Posterior vena cava (tissue), 2 donors: ENCODE data around the gene WDR5B. TPM values are rescaled to one million over a fixed set of nuclear protein-coding genes. Genes with fewer than 3 reads are reported as not detected.

ENCODE experiments used
- DNase-seq: peaks from one replicate; pipeline ENCODE4 v3.0.0-alpha.2; 2020; ENCODE audit warnings: low spot score
- intact Hi-C, 2 donors: fragments of 100-400 bp; cut with DNase I; formaldehyde crosslinking; loops; one replicate each; pipeline versions ENCODE4 v1.14.1 to v1.14.2; 2022 to 2023
- total RNA-seq, 2 donors: library from RNA; stranded (reverse); fragmentation: NEBNext Ultra II Directional; extraction: Animal tissue kit (Norgen Biotek cat#: 25700); gene quantifications; one replicate each; pipeline ENCODE4 v1.2.1, GENCODE V29; 2021
- donor health status: DM: yes; HTN: yes; CAD: no.
- donor health status: DM: yes; HTN: yes; CAD: no.

WDR5B gene
- total RNA-seq, 2 donors from 2014 or later, result 4.0 to 4.9 TPM

- intact Hi-C loops, result loop anchor here in 1 of 2 donors (10.0 kb wide), 1 partner anchor 1130 kb away; no protein-coding TSS in a partner anchor
- DNase-seq, result no peak
Observed at GRCh38 chr3:122415104-122415744, 638 bp downstream of the WDR5B start.

GRCh38 chr3:122414391-122414790 is 1.5 kb downstream of the WDR5B start:
- DNase-seq, result no peak

GRCh38 chr3:122410639-122411038 is 5.2 kb downstream of the WDR5B start:
- DNase-seq, result no peak
- intact Hi-C loops, result loop anchor here in 1 of 2 donors (10.0 kb wide), 1 partner anchor 1134 kb away; no protein-coding TSS in a partner anchor

More at GRCh38 chr3:122414391-122414790, 1.5 kb downstream of the WDR5B start:
- intact Hi-C loops, result loop anchor here in 1 of 2 donors (10.0 kb wide), 1 partner anchor 1130 kb away; no protein-coding TSS in a partner anchor

- no peak for DNase-seq
- intact Hi-C loops, result loop anchor here in 1 of 2 donors (10.0 kb wide), 1 partner anchor 1135 kb away; no protein-coding TSS in a partner anchor
Observed at GRCh38 chr3:122410111-122410510, 5.8 kb downstream of the WDR5B start.

GRCh38 chr3:122409446-122409845 is 6.4 kb downstream of the WDR5B start:
- intact Hi-C loops, result no loop called here
- DNase-seq, result no peak

- DNase-seq, result no peak
- intact Hi-C loops, result no loop called here
Observed at GRCh38 chr3:122407946-122408345, 7.9 kb downstream of the WDR5B start.

- no peak for DNase-seq
- intact Hi-C loops, result no loop called here
Observed at GRCh38 chr3:122406198-122406597, 9.7 kb downstream of the WDR5B start.

- intact Hi-C loops, result no loop called here
- DNase-seq, result no peak
Observed at GRCh38 chr3:122405015-122405414, 10.8 kb downstream of the WDR5B start.

GRCh38 chr3:122403489-122403888 is 12.4 kb downstream of the WDR5B start:
- intact Hi-C loops, result no loop called here
- no peak for DNase-seq

- no peak for DNase-seq
- intact Hi-C loops, result loop anchor here in 1 of 2 donors (10.0 kb wide), 1 partner anchor 286 kb away; the partner anchor contains the start of gene PARP14
Observed at GRCh38 chr3:122398920-122399319, 16.9 kb downstream of the WDR5B start.

GRCh38 chr3:122397201-122397600 is 18.7 kb downstream of the WDR5B start:
- DNase-seq, result no peak
- intact Hi-C loops, result loop anchor here in 1 of 2 donors (10.0 kb wide), 1 partner anchor 288 kb away; the partner anchor contains the start of gene PARP14

- intact Hi-C loops, result loop anchor here in 1 of 2 donors (10.0 kb wide), 1 partner anchor 288 kb away; the partner anchor contains the start of gene PARP14
- no peak for DNase-seq
Observed at GRCh38 chr3:122396511-122396910, 19.4 kb downstream of the WDR5B start.

GRCh38 chr3:122395582-122395981 is 20.3 kb downstream of the WDR5B start:
- intact Hi-C loops, result loop anchor here in 1 of 2 donors (10.0 kb wide), 1 partner anchor 289 kb away; the partner anchor contains the start of gene PARP14

GRCh38 chr3:122394173-122394572 is 21.7 kb downstream of the WDR5B start:
- intact Hi-C loops, result loop anchor here in 1 of 2 donors (10.0 kb wide), 1 partner anchor 291 kb away; the partner anchor contains the start of gene PARP14
- DNase-seq, result no peak

More at GRCh38 chr3:122395582-122395981, 20.3 kb downstream of the WDR5B start:
- no peak for DNase-seq

- intact Hi-C loops, result loop anchor here in 1 of 2 donors (10.0 kb wide), 1 partner anchor 292 kb away; the partner anchor contains the start of gene PARP14
- DNase-seq, result no peak
Observed at GRCh38 chr3:122392868-122393844, 22.7 kb downstream of the WDR5B start.

GRCh38 chr3:122391681-122392446 is 24.0 kb downstream of the WDR5B start:
- DNase-seq, result no peak
- intact Hi-C loops, result loop anchor here in 1 of 2 donors (10.0 kb wide), 1 partner anchor 293 kb away; the partner anchor contains the start of gene PARP14

GRCh38 chr3:122390665-122391064 is 25.2 kb downstream of the WDR5B start:
- intact Hi-C loops, result loop anchor here in 1 of 2 donors (10.0 kb wide), 1 partner anchor 294 kb away; the partner anchor contains the start of gene PARP14
- no peak for DNase-seq

GRCh38 chr3:122389892-122390291 is 26.0 kb downstream of the WDR5B start:
- intact Hi-C loops, result loop anchor here in 1 of 2 donors (10.0 kb wide), 1 partner anchor 295 kb away; the partner anchor contains the start of gene PARP14
- no peak for DNase-seq
